Measurements from ENCODE around the gene TSGA10. TPM values are rescaled to one million over a fixed set of nuclear protein-coding genes. Genes with fewer than 3 reads are reported as not detected.
"Not testable (repeated sequence)": the region's sequence is repeated elsewhere in the genome, so short reads cannot be mapped to it uniquely, and the experiment has no call there.

TSGA10 gene
- total RNA-seq, 8 experiments from 2014 or later: 5.6 to 25.2 (median 16.0) TPM

GRCh38 chr2:99035920-99036319, 118.8 kb downstream of the TSGA10 start:
- Histone ChIP-seq H3K4me3 (no peak overlapping the region), H3K4me1 (replicated peaks in 1 of 2) (no peaks in the 10 kb centered on the region), H3K27ac (no peak overlapping the region)
- in situ Hi-C loops (cut with MboI; ENCODE audit: low pct_unique_long_range_greater_than_20kb in 2 of 9, low sequenced_read_pairs in 9 of 9, unreplicated experiment in 9 of 9): loop anchor here in 1 of 9 experiments (25.0 kb wide), 1 partner anchor 124 kb away; no protein-coding TSS in a partner anchor
- ATAC-seq (replicated peaks in 6 of 8): no peak
- WGBS, 10 experiments: 30 to 100% (median 80%) methylated on average over 1 of the region's 1 CpG; no CpG with 5 or more reads in 3 of the 10 experiments

- WGBS, 10 experiments: 48 to 100% (median 85%) methylated on average over 2 to 6 of the region's 6 CpGs; no CpG with 5 or more reads in 3 of the 10 experiments
- H3K27ac ChIP-seq: no peak overlapping the region
- H3K4me1 ChIP-seq (replicated peaks in 1 of 2): no peaks in the 10 kb centered on the region
- in situ Hi-C loops (cut with MboI; ENCODE audit: low pct_unique_long_range_greater_than_20kb in 2 of 9, low sequenced_read_pairs in 9 of 9, unreplicated experiment in 9 of 9): loop anchor here in 1 of 9 experiments (25.0 kb wide), 1 partner anchor 120 kb away; no protein-coding TSS in a partner anchor
- no peak for ATAC-seq (replicated peaks in 6 of 8)
- H3K4me3 ChIP-seq: no peak overlapping the region
These were observed 122.0 kb downstream of the TSGA10 start for GRCh38 chr2:99032786-99033185.

GRCh38 chr2:99032001-99032400, 122.7 kb downstream of the TSGA10 start:
- in situ Hi-C loops (cut with MboI; ENCODE audit: low pct_unique_long_range_greater_than_20kb in 2 of 9, low sequenced_read_pairs in 9 of 9, unreplicated experiment in 9 of 9): loop anchor here in 1 of 9 experiments (25.0 kb wide), 1 partner anchor 120 kb away; no protein-coding TSS in a partner anchor
- no peaks in the 10 kb centered on the region for H3K4me1 ChIP-seq (replicated peaks in 1 of 2)
- 0 to 100% (median 72%) methylated on average over 1 to 2 of the region's 2 CpGs; no CpG with 5 or more reads in 1 of the 10 experiments for WGBS, 10 experiments
- ATAC-seq (replicated peaks in 6 of 8): no peak
- H3K4me3 ChIP-seq: no peak overlapping the region
- H3K27ac ChIP-seq: no peak overlapping the region

GRCh38 chr2:99031481-99031880, 123.3 kb downstream of the TSGA10 start:
- ATAC-seq (replicated peaks in 6 of 8): no peak
- Histone ChIP-seq H3K4me3 (no peak overlapping the region), H3K4me1 (replicated peaks in 1 of 2) (no peaks in the 10 kb centered on the region), H3K27ac (no peak overlapping the region)
- in situ Hi-C loops (cut with MboI; ENCODE audit: low pct_unique_long_range_greater_than_20kb in 2 of 9, low sequenced_read_pairs in 9 of 9, unreplicated experiment in 9 of 9): loop anchor here in 1 of 9 experiments (25.0 kb wide), 1 partner anchor 119 kb away; no protein-coding TSS in a partner anchor
- 50 to 100% (median 93%) methylated on average over 1 to 3 of the region's 3 CpGs for WGBS, 10 experiments

GRCh38 chr2:99028558-99028957, 126.2 kb downstream of the TSGA10 start:
- no peak overlapping the region for H3K27ac ChIP-seq
- H3K4me3 ChIP-seq: no peak overlapping the region
- no peaks in the 10 kb centered on the region for H3K4me1 ChIP-seq (replicated peaks in 1 of 2)
- WGBS, 10 experiments: 31 to 100% (median 75%) methylated on average over 1 to 3 of the region's 4 CpGs; no CpG with 5 or more reads in 1 of the 10 experiments
- no peak for ATAC-seq (replicated peaks in 6 of 8)
- in situ Hi-C loops (cut with MboI; ENCODE audit: low pct_unique_long_range_greater_than_20kb in 2 of 9, low sequenced_read_pairs in 9 of 9, unreplicated experiment in 9 of 9): loop anchor here in 1 of 9 experiments (25.0 kb wide), 1 partner anchor 116 kb away; no protein-coding TSS in a partner anchor

GRCh38 chr2:99027856-99028255, 126.9 kb downstream of the TSGA10 start:
- in situ Hi-C loops (cut with MboI; ENCODE audit: low pct_unique_long_range_greater_than_20kb in 2 of 9, low sequenced_read_pairs in 9 of 9, unreplicated experiment in 9 of 9): loop anchor here in 1 of 9 experiments (25.0 kb wide), 1 partner anchor 116 kb away; no protein-coding TSS in a partner anchor
- 10 to 80% (median 54%) methylated on average over 1 to 4 of the region's 4 CpGs; no CpG with 5 or more reads in 4 of the 10 experiments for WGBS, 10 experiments
- H3K4me1 ChIP-seq (replicated peaks in 1 of 2): no peaks in the 10 kb centered on the region
- H3K4me3 ChIP-seq: no peak overlapping the region
- ATAC-seq (replicated peaks in 6 of 8): peak in 2 of 8 experiments; percentile 59 to 60
- no peak overlapping the region for H3K27ac ChIP-seq

GRCh38 chr2:99000708-99001107, 154.0 kb downstream of the TSGA10 start:
- no peak overlapping the region for H3K4me3 ChIP-seq
- 20 to 95% (median 80%) methylated on average over 1 to 5 of the region's 10 CpGs; no CpG with 5 or more reads in 4 of the 10 experiments for WGBS, 10 experiments
- ATAC-seq (replicated peaks in 6 of 8): no peak
- in situ Hi-C loops (cut with MboI; ENCODE audit: low pct_unique_long_range_greater_than_20kb in 2 of 9, low sequenced_read_pairs in 9 of 9, unreplicated experiment in 9 of 9): no loop called here
- H3K27ac ChIP-seq: no peak overlapping the region
- H3K4me1 ChIP-seq (replicated peaks in 1 of 2): no peaks in the 10 kb centered on the region

GRCh38 chr2:98988695-98989094, 166.0 kb downstream of the TSGA10 start:
- H3K27ac ChIP-seq; H3K4me3 ChIP-seq; H3K4me1 ChIP-seq (replicated peaks in 1 of 2); ATAC-seq (replicated peaks in 6 of 8); in situ Hi-C loops (cut with MboI; ENCODE audit: low pct_unique_long_range_greater_than_20kb in 2 of 9, low sequenced_read_pairs in 9 of 9, unreplicated experiment in 9 of 9): not testable (repeated sequence)
- WGBS, 10 experiments: no CpG with 5 or more reads among the region's 28 CpGs

GRCh38 chr2:98985905-98986666, 168.7 kb downstream of the TSGA10 start:
- H3K4me1 ChIP-seq (replicated peaks in 1 of 2): no peaks in the 10 kb centered on the region
- H3K27ac ChIP-seq: no peak overlapping the region
- ATAC-seq (replicated peaks in 6 of 8): peak in 3 of 8 experiments; percentile 47 to 75 (median 48)
- 0 to 100% (median 67%) methylated on average over 1 to 2 of the region's 2 CpGs; no CpG with 5 or more reads in 2 of the 10 experiments for WGBS, 10 experiments
- no peak overlapping the region for H3K4me3 ChIP-seq
- in situ Hi-C loops (cut with MboI; ENCODE audit: low pct_unique_long_range_greater_than_20kb in 2 of 9, low sequenced_read_pairs in 9 of 9, unreplicated experiment in 9 of 9): no loop called here

GRCh38 chr2:98975611-98976010, 179.1 kb downstream of the TSGA10 start:
- in situ Hi-C loops (cut with MboI; ENCODE audit: low pct_unique_long_range_greater_than_20kb in 2 of 9, low sequenced_read_pairs in 9 of 9, unreplicated experiment in 9 of 9): no loop called here
- ATAC-seq (replicated peaks in 6 of 8): no peak
- 6 to 90% (median 73%) methylated on average over 1 to 2 of the region's 2 CpGs; no CpG with 5 or more reads in 1 of the 10 experiments for WGBS, 10 experiments
- no peak overlapping the region for H3K27ac ChIP-seq
- H3K4me3 ChIP-seq: no peak overlapping the region
- H3K4me1 ChIP-seq (replicated peaks in 1 of 2): no peaks in the 10 kb centered on the region

GRCh38 chr2:98972582-98973167, 182.1 kb downstream of the TSGA10 start:
- WGBS, 10 experiments: 0 to 93% (median 72%) methylated on average over 1 of the region's 1 CpG
- no peak overlapping the region for H3K4me3 ChIP-seq
- no peaks in the 10 kb centered on the region for H3K4me1 ChIP-seq (replicated peaks in 1 of 2)
- ATAC-seq (replicated peaks in 6 of 8): no peak
- H3K27ac ChIP-seq: no peak overlapping the region
- in situ Hi-C loops (cut with MboI; ENCODE audit: low pct_unique_long_range_greater_than_20kb in 2 of 9, low sequenced_read_pairs in 9 of 9, unreplicated experiment in 9 of 9): no loop called here

GRCh38 chr2:98959810-98960507, 194.8 kb downstream of the TSGA10 start:
- 16 to 84% (median 68%) methylated on average over 1 to 7 of the region's 7 CpGs for WGBS, 10 experiments
- in situ Hi-C loops (cut with MboI; ENCODE audit: low pct_unique_long_range_greater_than_20kb in 2 of 9, low sequenced_read_pairs in 9 of 9, unreplicated experiment in 9 of 9): no loop called here

GRCh38 chr2:98952966-98953365, 201.8 kb downstream of the TSGA10 start:
- no peak for ATAC-seq (replicated peaks in 6 of 8)
- H3K27ac ChIP-seq: no peak overlapping the region
- WGBS, 10 experiments: 0 to 55% (median 22%) methylated on average over 2 to 4 of the region's 4 CpGs; no CpG with 5 or more reads in 1 of the 10 experiments
- in situ Hi-C loops (cut with MboI; ENCODE audit: low pct_unique_long_range_greater_than_20kb in 2 of 9, low sequenced_read_pairs in 9 of 9, unreplicated experiment in 9 of 9): no loop called here
- H3K4me3 ChIP-seq: no peak overlapping the region
- H3K4me1 ChIP-seq (replicated peaks in 1 of 2): peaks cover 0 to 6% of the 10 kb centered on the region in 2 donors

More at GRCh38 chr2:98959810-98960507, 194.8 kb downstream of the TSGA10 start:
- Histone ChIP-seq H3K27ac (no peak overlapping the region), H3K4me1 (replicated peaks in 1 of 2) (no peaks in the 10 kb centered on the region), H3K4me3 (no peak overlapping the region)
- ATAC-seq (replicated peaks in 6 of 8): no peak

Measured in motor neuron (in vitro differentiated cells).